Activated CD4-positive, alpha-beta T cell treated with anti-CD3 and anti-CD28 coated beads for 48 hours (primary cell): ENCODE measurements around the gene CLIP3.
A peak's percentile ranks its signal among the peaks of the same experiment; 100 is the strongest.
"Not testable (repeated sequence)": the region's sequence is repeated elsewhere in the genome, so short reads cannot be mapped to it uniquely, and the experiment has no call there.

Source experiments
- DNase-seq: peaks from one replicate; pipeline ENCODE4 v3.0.0-alpha.2; 2020

CLIP3 gene

GRCh38 chr19:36008336-36008978, 24.2 kb downstream of the CLIP3 start, which contains the start of gene SYNE4:
Gene SYNE4 (minus strand): TSS chr19:36008813. CDS start chr19:36008681, 132 bp downstream.
- DNase-seq: no peak

GRCh38 chr19:36006955-36007354, 25.7 kb downstream of the CLIP3 start:
- DNase-seq: no peak

GRCh38 chr19:36003284-36003683, 29.4 kb downstream of the CLIP3 start:
- no peak for DNase-seq

- DNase-seq: no peak
These were observed 31.1 kb downstream of the CLIP3 start for GRCh38 chr19:36001605-36002004.

GRCh38 chr19:35996777-35997176, 35.9 kb downstream of the CLIP3 start:
- DNase-seq: no peak

- DNase-seq: peak; percentile 98
These were observed 37.4 kb downstream of the CLIP3 start, which contains the start of gene SDHAF1 for GRCh38 chr19:35995048-35995993. Gene SDHAF1 (plus strand): TSS chr19:35995188. CDS start chr19:35995275, 87 bp downstream.

GRCh38 chr19:35993923-35994598, 38.6 kb downstream of the CLIP3 start:
- peak; percentile 34 for DNase-seq

GRCh38 chr19:35992907-35993765, 39.5 kb downstream of the CLIP3 start:
- no peak for DNase-seq

GRCh38 chr19:35991731-35992450, 40.8 kb downstream of the CLIP3 start:
- DNase-seq: no peak

- no peak for DNase-seq
These were observed 41.6 kb downstream of the CLIP3 start for GRCh38 chr19:35990771-35991730.

- DNase-seq: no peak
These were observed 42.5 kb downstream of the CLIP3 start for GRCh38 chr19:35990156-35990555.

- DNase-seq: no peak
These were observed 43.8 kb downstream of the CLIP3 start for GRCh38 chr19:35988824-35989223.

GRCh38 chr19:35987571-35987896, 45.1 kb downstream of the CLIP3 start:
- DNase-seq: no peak

GRCh38 chr19:35986664-35987570, 45.8 kb downstream of the CLIP3 start:
- DNase-seq: peak; percentile 37

- DNase-seq: no peak
These were observed 46.6 kb downstream of the CLIP3 start for GRCh38 chr19:35986111-35986510.

- no peak for DNase-seq
These were observed 49.5 kb downstream of the CLIP3 start for GRCh38 chr19:35983177-35983576.

GRCh38 chr19:35980997-35981396, 51.7 kb downstream of the CLIP3 start:
- not testable (repeated sequence) for DNase-seq

GRCh38 chr19:35978832-35979365, 53.8 kb downstream of the CLIP3 start:
- DNase-seq: no peak

- DNase-seq: no peak
These were observed 54.4 kb downstream of the CLIP3 start for GRCh38 chr19:35978271-35978670.
